ENCODE data around the gene TRIM10. TPM values are rescaled to one million over a fixed set of nuclear protein-coding genes. Genes with fewer than 3 reads are reported as not detected.
"Not testable (repeated sequence)": the region's sequence is repeated elsewhere in the genome, so short reads cannot be mapped to it uniquely, and the experiment has no call there.

Gene TRIM10
- total RNA-seq, 1 donor, result not detected

GRCh38 chr6:30149234-30149633 lies 11.8 kb downstream of the TRIM10 start:
- no peak overlapping the region for H3K4me3 ChIP-seq (ENCODE audit: low read depth, low read length)
- no peak for DNase-seq (ENCODE audit: low read depth)
- TF ChIP-seq CTCF (IDR thresholded peaks at IDR 0.05; ENCODE audit: insufficient read depth, low read depth, low read length), result no peak

GRCh38 chr6:30147096-30147495 lies 13.9 kb downstream of the TRIM10 start:
- no peak overlapping the region for H3K4me3 ChIP-seq (ENCODE audit: low read depth, low read length)
- no peak for DNase-seq (ENCODE audit: low read depth)
- no peak for TF ChIP-seq CTCF (IDR thresholded peaks at IDR 0.05; ENCODE audit: insufficient read depth, low read depth, low read length)

GRCh38 chr6:30145818-30146217 lies 15.2 kb downstream of the TRIM10 start:
- TF ChIP-seq CTCF (IDR thresholded peaks at IDR 0.05; ENCODE audit: insufficient read depth, low read depth, low read length), result no peak
- DNase-seq (ENCODE audit: low read depth), result no peak
- H3K4me3 ChIP-seq (ENCODE audit: low read depth, low read length), result no peak overlapping the region

- no peak overlapping the region for H3K4me3 ChIP-seq (ENCODE audit: low read depth, low read length)
- DNase-seq (ENCODE audit: low read depth), result no peak
- no peak for TF ChIP-seq CTCF (IDR thresholded peaks at IDR 0.05; ENCODE audit: insufficient read depth, low read depth, low read length)
Measured at GRCh38 chr6:30144811-30145210, 16.2 kb downstream of the TRIM10 start.

GRCh38 chr6:30143780-30144179 lies 17.2 kb downstream of the TRIM10 start:
- no peak for TF ChIP-seq CTCF (IDR thresholded peaks at IDR 0.05; ENCODE audit: insufficient read depth, low read depth, low read length)
- no peak overlapping the region for H3K4me3 ChIP-seq (ENCODE audit: low read depth, low read length)
- DNase-seq (ENCODE audit: low read depth), result no peak

- no peak for DNase-seq (ENCODE audit: low read depth)
- H3K4me3 ChIP-seq (ENCODE audit: low read depth, low read length), result no peak overlapping the region
- no peak for TF ChIP-seq CTCF (IDR thresholded peaks at IDR 0.05; ENCODE audit: insufficient read depth, low read depth, low read length)
Measured at GRCh38 chr6:30142665-30143064, 18.3 kb downstream of the TRIM10 start.

- DNase-seq (ENCODE audit: low read depth), result not testable (repeated sequence)
Measured at GRCh38 chr6:30140240-30140639, 20.8 kb downstream of the TRIM10 start.

More at GRCh38 chr6:30140240-30140639, 20.8 kb downstream of the TRIM10 start:
- not testable (repeated sequence) for H3K4me3 ChIP-seq (ENCODE audit: low read depth, low read length)
